ENCODE data around the gene CYB561D2. TPM values are rescaled to one million over a fixed set of nuclear protein-coding genes. Genes with fewer than 3 reads are reported as not detected.

The CYB561D2 gene
- total and polyA plus RNA-seq, 2 donors (not counting 3 experiments of a cell fraction or from before 2014, with no cell fraction given) = 13.6 to 46.0 TPM

- Histone ChIP-seq H3K4me3 (replicated peaks in 1 of 3; ENCODE audit: insufficient read depth in 1 of 3, low read depth in 1 of 3, low read length in 3 of 3) (peak overlapping the region in 1 of 3 experiments; percentile 24), H3K9me3 (replicated peaks; ENCODE audit: control insufficient read depth, insufficient read depth, low read length) (no peaks in the 10 kb centered on the region), H3K36me3 (ENCODE audit: control insufficient read depth in 2 of 2, extremely low read depth in 1 of 2, insufficient read depth in 2 of 2, low read length in 2 of 2) (peaks cover 20 to 26% of the 10 kb centered on the region in 2 experiments), H3K4me1 (ENCODE audit: control insufficient read depth, extremely low read depth, insufficient read depth, low read length) (peaks cover 36% of the 10 kb centered on the region), H2AFZ (ENCODE audit: low read depth, low read length) (no peak overlapping the region), H3K9ac (replicated peaks; ENCODE audit: extremely low read depth, insufficient read depth, low read length) (peak overlapping the region; percentile 78), H3K27ac (ENCODE audit: insufficient read depth, low read depth, low read length) (peak overlapping the region; percentile 95), H4K20me1 (replicated peaks; ENCODE audit: control insufficient read depth, extremely low read depth, insufficient read depth, low read length) (no peaks in the 10 kb centered on the region), H3K79me2 (ENCODE audit: control insufficient read depth, insufficient read depth, low read length) (peaks cover 60% of the 10 kb centered on the region), H3K9me1 (replicated peaks; ENCODE audit: control insufficient read depth, extremely low read depth, insufficient read depth, low read length) (no peaks in the 10 kb centered on the region), H3K27me3 (ENCODE audit: control insufficient read depth in 2 of 2, insufficient read depth in 2 of 2, low read length in 2 of 2) (no peaks in the 10 kb centered on the region), H3K4me2 (ENCODE audit: insufficient read depth, low read length) (peak overlapping the region; percentile 93)
- ChIA-PET POLR2A (interaction anchor here (6.1 kb wide), 1 partner anchor 12 kb away, joined by 38 read pairs; the partner anchor contains the start of gene HYAL2), CTCF (interaction anchor here (0.6 to 5.0 kb wide), 5 partner anchors 11 to 208 kb away, joined by 3 to 66 read pairs (median 4); partner anchors contain the start of gene HYAL2)
- TF ChIP-seq EZH2 (IDR thresholded peaks at IDR 0.05; ENCODE audit: borderline replicate concordance, low read depth, low read length, severe bottlenecking) = no peak
- TF ChIP-seq CTCF (IDR thresholded peaks at IDR 0.05; ENCODE audit: extremely low read depth in 1 of 2, insufficient read depth in 1 of 2, low read depth in 1 of 2, low read length in 2 of 2) = no peak
- TF ChIP-seq POLR2A (IDR thresholded peaks at IDR 0.05; ENCODE audit: low read depth, low read length) = no peak
- no peak for TF ChIP-seq POLR2AphosphoS5 (IDR thresholded peaks at IDR 0.05; ENCODE audit: insufficient read depth, low read depth, low read length)
- TF ChIP-seq, protein P1, sequence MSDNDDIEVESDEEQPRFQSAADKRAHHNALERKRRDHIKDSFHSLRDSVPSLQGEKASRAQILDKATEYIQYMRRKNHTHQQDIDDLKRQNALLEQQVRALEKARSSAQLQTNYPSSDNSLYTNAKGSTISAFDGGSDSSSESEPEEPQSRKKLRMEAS (IDR thresholded peaks at IDR 0.05; ENCODE audit: insufficient read depth, insufficient read length) = no peak
- no peak for TF ChIP-seq FOS (IDR thresholded peaks at IDR 0.05; ENCODE audit: borderline replicate concordance, insufficient read depth, low read length)
- TF ChIP-seq MYC (IDR thresholded peaks at IDR 0.05; ENCODE audit: low read depth, low read length) = no peak
- TF ChIP-seq GATA2 (IDR thresholded peaks at IDR 0.05; ENCODE audit: insufficient read depth, insufficient read length, low read depth, low read length) = no peak
- no peak for TF ChIP-seq JUN (IDR thresholded peaks at IDR 0.05; ENCODE audit: borderline replicate concordance, insufficient read depth, insufficient read length, low read depth)
- dilution Hi-C loops (cut with MboI; ENCODE audit: extremely low pct_ligation_motif_present, low sequenced_read_pairs) = no loop called here
- BruUV-seq (replicated peaks) = no TSS peak
- peak; percentile 47 for DNase-seq (ENCODE audit: low read depth, low spot score)
- intact Hi-C loops (cut with micrococcal nuclease) = loop anchor here (1.0 kb wide), 1 partner anchor 11 kb away; no protein-coding TSS in a partner anchor
- no peak for FAIRE-seq
Observed at GRCh38 chr3:50334339-50335075, 16.2 kb upstream of the CYB561D2 start.
